Activated CD4-positive, CD25-positive, alpha-beta regulatory T cell treated with anti-CD3 and anti-CD28 coated beads, Interleukin-2, amount 50 U/mL, for 24 hours (primary cell): ENCODE measurements around the gene PTPRB.

ENCODE experiments used
- ATAC-seq, 2 donors: fragments of 150-1000 bp; cut with Tn5 transposase; one replicate each; pipeline ENCODE4 v1.10.0; 2021; ENCODE audit warnings: mild to moderate bottlenecking in 1 of 2, moderate library complexity in 1 of 2

The PTPRB gene

GRCh38 chr12:70641691-70642090, 4.5 kb upstream of the PTPRB start:
- no peak for ATAC-seq

GRCh38 chr12:70640901-70641300, 3.7 kb upstream of the PTPRB start:
- no peak for ATAC-seq

DNA sequence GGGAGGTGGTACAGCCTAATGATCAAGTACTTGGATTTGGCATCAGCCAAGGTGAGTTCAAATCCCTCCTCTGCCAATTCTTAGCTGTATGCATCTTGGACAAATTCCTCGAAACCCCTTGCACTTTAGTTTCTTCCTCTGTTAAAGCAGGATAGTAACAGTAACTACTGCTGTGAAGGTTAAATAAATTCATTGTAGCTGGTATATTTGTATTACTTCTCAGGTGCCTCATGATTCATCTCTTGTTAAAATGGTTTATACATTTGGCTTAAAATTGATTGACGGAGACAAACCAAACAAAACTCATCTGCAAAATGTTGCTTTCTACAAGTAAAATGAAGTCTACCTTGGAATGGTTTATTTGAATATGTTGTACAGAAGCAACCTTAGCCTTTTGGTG, 2.3 kb upstream of the PTPRB start:
- no peak for ATAC-seq

GRCh38 chr12:70638639-70639360, 1.6 kb upstream of the PTPRB start:
- peak in 1 of 2 donors; percentile 6 for ATAC-seq

- no peak for ATAC-seq
These were observed 1.5 kb downstream of the PTPRB start for GRCh38 chr12:70635755-70636154.

DNA sequence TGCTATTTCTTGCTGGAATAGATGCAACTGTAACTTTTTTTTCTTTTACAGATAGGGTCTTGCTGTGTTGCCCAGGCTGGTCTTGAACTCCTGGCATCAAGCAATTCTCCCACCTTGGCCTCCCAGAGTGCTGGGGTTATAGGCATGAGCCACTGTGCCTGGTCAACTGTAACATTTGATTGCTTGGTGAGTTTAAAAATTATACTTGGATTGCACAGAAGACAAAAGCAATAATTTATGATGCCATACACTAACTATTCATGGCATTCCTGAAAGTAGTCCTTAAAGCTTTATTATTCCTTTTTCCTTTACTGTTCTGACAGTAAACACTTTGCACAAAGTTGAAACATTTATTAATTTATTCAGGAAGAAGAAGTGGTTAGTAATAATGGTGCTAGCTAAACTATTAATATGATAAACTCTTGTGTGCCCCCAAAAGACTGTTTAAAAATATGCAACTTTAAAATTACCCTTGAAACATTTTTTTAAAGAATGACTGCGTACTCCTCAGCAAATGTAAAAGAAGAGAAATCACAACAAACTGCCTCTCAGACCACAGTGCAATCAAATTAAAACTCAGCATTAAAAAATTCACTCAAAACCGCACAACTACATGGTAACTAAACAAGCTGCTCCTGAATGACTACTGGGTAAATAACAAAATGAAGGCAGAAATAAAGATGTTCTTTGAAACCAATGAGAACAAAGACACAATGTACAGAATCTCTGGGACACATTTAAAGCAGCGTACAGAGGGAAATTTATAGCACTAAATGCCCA, 8.3 kb downstream of the PTPRB start:
- no peak for ATAC-seq

- ATAC-seq = no peak
These were observed 9.6 kb downstream of the PTPRB start for GRCh38 chr12:70627677-70628076.

DNA sequence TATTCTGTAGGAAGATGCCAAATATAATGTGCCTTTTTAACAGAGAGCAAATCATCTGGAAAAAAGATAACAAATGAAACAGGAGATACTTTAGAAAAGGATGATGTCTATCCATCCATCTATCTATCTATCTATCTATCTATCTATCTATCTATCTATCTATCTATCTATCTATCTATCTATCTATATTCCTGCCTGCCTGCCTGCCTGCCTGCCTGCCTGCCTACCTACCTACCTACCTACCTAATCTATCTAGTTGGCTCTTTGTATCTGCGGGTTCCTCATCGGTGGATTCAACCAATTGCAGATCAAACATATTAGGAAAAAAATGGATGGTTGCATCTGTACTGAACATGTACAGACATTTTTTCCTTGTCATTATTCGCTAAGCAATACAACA, 11.0 kb downstream of the PTPRB start:
- ATAC-seq = no peak

GRCh38 chr12:70619471-70620152, 17.6 kb downstream of the PTPRB start:
- ATAC-seq = no peak

GRCh38 chr12:70618371-70618770, 18.9 kb downstream of the PTPRB start:
- no peak for ATAC-seq

DNA sequence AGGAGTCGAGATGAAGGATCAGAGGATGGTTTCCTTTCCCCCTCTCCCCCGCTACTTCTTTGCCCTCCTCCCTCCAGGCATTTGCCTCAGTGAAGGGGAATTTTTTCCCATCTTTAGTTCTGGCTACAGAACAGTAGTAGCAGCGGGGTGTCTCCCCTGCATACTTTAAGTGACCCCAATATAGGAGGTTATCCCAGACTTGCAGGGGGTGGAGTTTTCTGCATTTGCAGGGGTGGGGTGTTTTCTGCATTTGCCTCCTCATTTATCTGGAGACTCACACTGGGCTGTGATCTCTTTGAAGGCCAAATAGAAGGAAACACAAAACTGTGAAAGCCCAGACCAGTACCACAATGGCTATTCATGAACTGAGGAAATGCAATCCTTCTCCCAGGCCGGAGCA, 19.8 kb downstream of the PTPRB start:
- no peak for ATAC-seq

DNA sequence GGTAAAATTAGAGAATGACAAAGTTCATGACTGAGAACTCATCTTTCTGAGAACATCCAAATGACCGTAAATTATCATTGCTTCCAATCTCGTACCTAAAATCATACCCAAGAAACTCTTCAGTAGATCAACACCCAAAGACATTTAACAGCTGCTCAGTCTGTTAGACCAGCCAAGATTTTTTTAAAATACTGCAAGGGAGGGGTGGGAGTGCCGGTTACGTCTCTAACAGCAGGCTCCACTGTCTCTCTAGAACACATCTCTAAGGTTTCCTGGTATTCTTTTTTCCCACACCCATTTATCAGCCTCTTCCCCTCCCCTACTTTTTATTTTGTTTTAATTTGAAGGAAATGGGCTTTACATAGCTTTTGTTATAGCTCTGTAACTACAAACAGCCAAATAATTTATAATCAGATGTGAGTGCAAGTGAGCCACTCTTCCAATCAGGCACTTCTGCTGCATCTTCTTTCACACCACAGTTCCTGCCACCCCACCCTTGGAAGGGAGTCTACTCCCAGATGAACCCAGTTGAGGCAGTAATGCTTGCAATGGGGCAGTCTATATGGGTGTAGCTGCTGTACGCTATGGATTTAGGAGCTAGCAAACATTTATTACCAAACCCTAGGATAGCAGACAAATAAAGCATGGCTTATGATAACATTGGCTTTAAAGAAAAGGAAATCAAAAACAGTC, 21.9 kb downstream of the PTPRB start:
- ATAC-seq = no peak

DNA sequence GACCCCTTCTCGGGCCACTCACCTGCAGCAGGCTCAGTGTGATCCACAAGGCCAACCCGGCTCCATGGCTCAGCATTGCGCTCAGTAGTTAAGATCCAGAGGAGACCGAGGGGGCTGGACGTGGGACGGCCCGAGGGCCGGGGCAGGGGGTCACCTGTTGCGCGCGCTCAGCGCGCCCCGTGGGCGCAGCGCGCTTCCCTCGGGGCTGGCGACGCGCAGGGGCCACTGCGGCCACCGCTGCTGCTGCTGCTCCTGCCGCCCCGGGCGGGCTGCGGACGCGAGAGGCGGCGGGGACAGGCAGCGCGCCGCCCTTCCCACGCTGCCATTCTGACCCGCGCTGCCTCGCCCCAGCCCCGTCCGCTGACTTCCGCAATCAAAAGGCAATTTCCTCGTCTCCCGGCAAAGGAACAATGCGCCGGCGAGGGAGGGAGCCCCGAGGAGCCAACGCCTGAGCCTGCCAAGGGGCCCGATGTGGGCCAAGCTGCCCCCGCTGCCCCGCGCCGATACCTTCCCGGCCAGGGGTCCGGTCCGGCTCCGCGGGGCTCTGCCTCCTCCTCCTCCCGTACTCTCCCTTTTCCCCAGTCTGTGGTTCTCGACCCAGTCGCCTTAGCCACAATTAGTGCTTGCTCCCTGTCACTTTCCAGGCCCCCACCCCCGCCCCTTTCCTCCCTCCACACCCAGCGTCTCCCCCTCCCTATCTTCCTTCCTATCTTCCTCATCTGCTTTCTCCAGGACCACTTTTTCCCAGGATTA, 27.3 kb downstream of the PTPRB start:
- ATAC-seq = no peak

- ATAC-seq = no peak
These were observed 28.0 kb downstream of the PTPRB start for GRCh38 chr12:70609203-70609602.

DNA sequence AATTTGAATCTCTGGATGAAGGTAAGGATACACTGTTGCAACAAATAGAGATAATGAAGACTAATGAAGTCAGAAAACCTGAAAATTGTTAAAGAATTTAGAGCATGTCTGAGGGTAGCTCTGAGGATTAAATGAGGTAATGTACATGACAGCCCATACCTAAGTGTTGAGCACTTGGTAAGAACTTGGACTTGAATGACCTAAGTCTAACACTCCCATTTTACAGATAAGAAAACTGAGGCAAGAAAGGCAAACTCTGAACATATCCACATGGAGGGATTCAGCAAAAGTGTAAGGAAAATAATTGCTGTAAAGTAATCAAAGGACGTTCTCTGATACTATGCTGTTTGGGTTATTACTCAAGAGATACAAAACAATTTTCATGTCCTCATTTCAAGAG, 29.0 kb downstream of the PTPRB start:
- no peak for ATAC-seq

GRCh38 chr12:70607107-70607506, 30.1 kb downstream of the PTPRB start:
- ATAC-seq = no peak

GRCh38 chr12:70605976-70606375, 31.3 kb downstream of the PTPRB start:
- ATAC-seq = no peak

GRCh38 chr12:70604662-70605061, 32.6 kb downstream of the PTPRB start:
- no peak for ATAC-seq

- no peak for ATAC-seq
These were observed 34.2 kb downstream of the PTPRB start for GRCh38 chr12:70603044-70603443.

GRCh38 chr12:70598467-70599193, 38.6 kb downstream of the PTPRB start:
- no peak for ATAC-seq

- ATAC-seq = no peak
These were observed 44.6 kb downstream of the PTPRB start for GRCh38 chr12:70592664-70593063.
